Memory B cell (primary cell): ENCODE measurements around the gene ACOT8.

Experiments
- ATAC-seq: fragments of 150-1000 bp; cut with Tn5 transposase; 2 replicates; pipeline ENCODE4 v1.10.0; 2021; ENCODE audit warnings: low read depth, mild to moderate bottlenecking, moderate library complexity
- DNase-seq, 2 donors: peaks; one replicate each; pipeline ENCODE4 v3.0.0; 2022; ENCODE audit warnings: low spot score in 2 of 2
- H3K27ac Mint-ChIP-seq: one replicate; pipeline ENCODE4 v1.8.0; 2022; ENCODE audit warnings: mild to moderate bottlenecking, moderate library complexity, mixed read lengths
- H3K27me3 Mint-ChIP-seq: one replicate; pipeline ENCODE4 v1.8.0; 2022; ENCODE audit warnings: mixed read lengths
- H3K36me3 Mint-ChIP-seq: one replicate; pipeline ENCODE4 v1.8.0; 2022; ENCODE audit warnings: mild to moderate bottlenecking, mixed read lengths
- H3K4me1 Mint-ChIP-seq: one replicate; pipeline ENCODE4 v1.8.0; 2022; ENCODE audit warnings: mixed read lengths
- H3K4me3 Mint-ChIP-seq: one replicate; pipeline ENCODE4 v1.8.0; 2022; ENCODE audit warnings: mild to moderate bottlenecking, moderate library complexity, mixed read lengths
- H3K9me3 Mint-ChIP-seq: one replicate; pipeline ENCODE4 v1.8.0; 2022; ENCODE audit warnings: mixed read lengths

Gene ACOT8

GRCh38 chr20:45892049-45892825 lies 35.0 kb upstream of the ACOT8 start:
- DNase-seq (no peak), ATAC-seq (no peak)
- Mint-ChIP-seq H3K9me3 (no peaks in the 10 kb centered on the region), H3K27ac (peak overlapping the region; percentile 91), H3K36me3 (peaks cover 8% of the 10 kb centered on the region), H3K4me1 (peaks cover 25% of the 10 kb centered on the region), H3K4me3 (peak overlapping the region; percentile 93), H3K27me3 (no peaks in the 10 kb centered on the region)

- Mint-ChIP-seq H3K27me3 (no peaks in the 10 kb centered on the region), H3K36me3 (peaks cover 4% of the 10 kb centered on the region), H3K27ac (peak within 1 kb of the TSS; percentile 91), H3K4me1 (peaks cover 25% of the 10 kb centered on the region), H3K4me3 (peak within 1 kb of the TSS; percentile 93), H3K9me3 (no peaks in the 10 kb centered on the region)
- DNase-seq, result peak; percentile 76 to 82
- peak; percentile 88 for ATAC-seq
Observed at GRCh38 chr20:45890985-45891983, 34.1 kb upstream of the ACOT8 start, which contains the start of the genes CTSA and NEURL2. Gene CTSA, plus strand, starts transcription at chr20:45891335. Its CDS starts 234 bp downstream, at chr20:45891569. Gene NEURL2, minus strand, starts transcription at chr20:45891208. Its CDS starts 217 bp downstream, at chr20:45890991.

DNA sequence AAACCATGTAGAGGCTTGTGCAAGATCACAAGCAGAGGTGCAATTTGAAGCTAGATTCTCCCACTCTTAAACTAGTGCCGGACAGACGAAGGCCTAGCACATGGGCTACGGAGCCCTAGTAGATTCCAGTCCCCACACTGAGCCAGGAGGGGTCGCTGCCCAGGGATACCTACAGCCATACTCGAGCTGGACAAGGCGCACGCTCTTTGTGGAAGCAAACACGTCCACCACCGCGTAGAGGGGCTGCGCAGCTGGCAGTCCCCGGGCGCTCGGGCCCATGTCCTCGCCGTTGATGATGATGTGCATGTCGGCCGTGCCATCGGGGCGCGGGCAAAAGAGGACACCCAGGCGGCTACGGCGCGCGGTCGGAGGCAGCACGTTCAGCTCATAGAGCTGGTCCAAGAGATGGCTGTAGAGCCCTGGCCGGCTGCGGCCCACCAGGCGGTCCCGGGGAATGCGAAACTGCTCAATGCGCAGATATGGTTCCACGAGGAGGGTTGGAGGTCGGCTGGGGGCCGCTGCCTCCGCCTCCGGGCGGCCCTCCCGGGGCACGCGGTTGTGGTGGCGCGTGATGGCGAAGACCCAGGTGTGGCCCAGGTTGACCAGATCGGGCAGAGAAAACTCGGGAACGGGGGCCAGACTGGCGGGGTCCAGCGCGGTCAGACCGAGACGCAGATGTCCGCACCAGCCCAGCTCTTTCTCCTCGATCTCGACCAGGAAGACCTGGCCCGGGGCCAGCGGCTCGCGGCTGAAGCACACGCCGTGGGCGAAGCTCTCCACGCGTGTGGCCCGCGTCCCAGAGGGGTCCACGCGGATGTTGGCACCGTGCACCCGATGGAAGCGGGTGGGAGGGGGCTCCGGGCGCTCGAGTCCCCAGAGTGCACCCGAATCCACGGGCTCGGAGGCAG lies 33.1 kb upstream of the ACOT8 start:
- Mint-ChIP-seq H3K27me3 (no peaks in the 10 kb centered on the region), H3K36me3 (peaks cover 4% of the 10 kb centered on the region), H3K4me3 (peak overlapping the region; percentile 93), H3K27ac (peak overlapping the region; percentile 91), H3K4me1 (peaks cover 25% of the 10 kb centered on the region), H3K9me3 (no peaks in the 10 kb centered on the region)
- peak; percentile 23 for ATAC-seq
- peak in 1 of 2 donors; percentile 50 for DNase-seq

- Mint-ChIP-seq H3K9me3 (no peaks in the 10 kb centered on the region), H3K27me3 (no peaks in the 10 kb centered on the region), H3K27ac (no peak overlapping the region), H3K36me3 (peaks cover 4% of the 10 kb centered on the region), H3K4me3 (no peak overlapping the region), H3K4me1 (peaks cover 27% of the 10 kb centered on the region)
- DNase-seq (no peak), ATAC-seq (no peak)
Observed at GRCh38 chr20:45888681-45889080, 31.5 kb upstream of the ACOT8 start.

- Mint-ChIP-seq H3K4me1 (peaks cover 27% of the 10 kb centered on the region), H3K4me3 (no peak within 1 kb of the TSS), H3K27me3 (no peaks in the 10 kb centered on the region), H3K9me3 (no peaks in the 10 kb centered on the region), H3K36me3 (peaks cover 3% of the 10 kb centered on the region), H3K27ac (no peak within 1 kb of the TSS)
- no peak for ATAC-seq
- DNase-seq, result no peak
Observed at GRCh38 chr20:45887346-45887715, 30.1 kb upstream of the ACOT8 start, which contains the start of gene SPATA25. Gene SPATA25, minus strand, starts transcription at chr20:45887622. Its CDS starts 32 bp downstream, at chr20:45887590.

GRCh38 chr20:45886590-45887345 lies 29.6 kb upstream of the ACOT8 start:
- peaks cover 3% of the 10 kb centered on the region for H3K36me3 Mint-ChIP-seq
- DNase-seq (no peak), ATAC-seq (no peak)
- no peak overlapping the region for H3K27ac Mint-ChIP-seq
- no peaks in the 10 kb centered on the region for H3K27me3 Mint-ChIP-seq
- H3K4me3 Mint-ChIP-seq, result no peak overlapping the region
- no peaks in the 10 kb centered on the region for H3K9me3 Mint-ChIP-seq
- peaks cover 25% of the 10 kb centered on the region for H3K4me1 Mint-ChIP-seq

DNA sequence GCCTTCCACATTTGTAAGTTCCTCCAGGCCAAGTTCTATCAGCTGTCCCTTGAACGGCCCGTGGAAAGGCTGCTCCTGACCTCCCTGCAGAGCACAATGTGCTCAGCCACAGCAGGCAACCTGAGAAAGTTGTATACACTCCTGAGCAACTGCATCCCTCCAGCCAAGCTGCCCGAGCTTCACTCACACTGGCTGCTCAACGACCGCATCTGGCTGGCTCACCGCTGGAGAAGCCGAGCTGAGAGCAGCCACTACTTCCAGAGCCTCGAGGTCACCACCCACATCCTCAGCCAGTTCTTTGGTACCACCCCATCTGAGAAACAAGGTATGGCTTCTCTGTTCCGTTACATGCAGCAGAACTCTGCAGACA lies 25.9 kb upstream of the ACOT8 start:
- ATAC-seq, result no peak
- no peak for DNase-seq
- H3K27ac Mint-ChIP-seq, result no peak overlapping the region

GRCh38 chr20:45882469-45883099 lies 25.4 kb upstream of the ACOT8 start:
- H3K4me3 Mint-ChIP-seq, result peak overlapping the region; percentile 70
- H3K4me1 Mint-ChIP-seq, result peaks cover 24% of the 10 kb centered on the region
- ATAC-seq (no peak), DNase-seq (no peak)
- H3K27ac Mint-ChIP-seq, result peak overlapping the region; percentile 51
- no peaks in the 10 kb centered on the region for H3K9me3 Mint-ChIP-seq
- no peaks in the 10 kb centered on the region for H3K27me3 Mint-ChIP-seq
- peaks cover 3% of the 10 kb centered on the region for H3K36me3 Mint-ChIP-seq

More for the DNA sequence above, 25.9 kb upstream of the ACOT8 start:
- H3K4me3 Mint-ChIP-seq, result no peak overlapping the region
- peaks cover 24% of the 10 kb centered on the region for H3K4me1 Mint-ChIP-seq
- H3K36me3 Mint-ChIP-seq, result peaks cover 3% of the 10 kb centered on the region
- H3K9me3 Mint-ChIP-seq, result no peaks in the 10 kb centered on the region
- H3K27me3 Mint-ChIP-seq, result no peaks in the 10 kb centered on the region

- Mint-ChIP-seq H3K9me3 (no peaks in the 10 kb centered on the region), H3K4me1 (peaks cover 24% of the 10 kb centered on the region), H3K36me3 (peaks cover 5% of the 10 kb centered on the region), H3K27ac (peak within 1 kb of the TSS; percentile 91), H3K27me3 (no peaks in the 10 kb centered on the region), H3K4me3 (peak within 1 kb of the TSS; percentile 86)
- ATAC-seq, result peak; percentile 99
- DNase-seq, result peak; percentile 97 to 99
Observed at GRCh38 chr20:45880988-45881788, 24.0 kb upstream of the ACOT8 start, which contains the start of gene ZSWIM1. Gene ZSWIM1, plus strand, starts transcription at chr20:45881227. Its CDS starts 1,366 bp downstream, at chr20:45882593.

DNA sequence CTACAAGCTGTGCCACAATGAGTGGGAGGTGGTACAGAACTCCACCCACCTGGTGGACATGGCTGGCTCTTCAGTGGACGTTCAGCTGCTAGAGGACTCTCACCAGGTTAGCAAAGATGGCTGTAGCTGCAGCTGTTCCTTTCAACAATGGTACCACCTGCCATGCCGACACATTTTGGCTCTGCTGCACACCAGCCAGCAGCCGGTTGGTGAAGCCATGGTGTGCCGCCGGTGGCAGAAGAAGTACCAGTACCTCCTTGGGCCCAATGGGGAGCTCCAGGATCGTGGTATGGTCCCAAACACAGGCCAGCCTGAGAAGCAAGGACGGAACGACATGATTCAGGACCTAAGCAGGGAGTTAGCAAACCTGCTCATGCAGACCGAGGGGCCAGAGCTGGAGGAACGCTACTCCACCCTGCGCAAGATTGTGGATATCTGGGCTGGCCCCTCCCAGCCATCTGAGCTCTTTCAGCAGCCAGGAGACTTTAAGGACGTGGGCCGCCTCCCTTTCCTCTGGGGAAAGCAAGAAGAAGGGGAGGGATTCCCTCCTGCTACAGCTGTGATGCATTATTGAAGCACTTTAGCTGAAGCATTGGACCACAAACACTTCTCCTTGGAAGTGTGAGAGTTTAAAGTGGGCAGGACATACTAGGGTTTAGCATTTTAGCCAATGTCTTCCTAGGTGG lies 21.0 kb upstream of the ACOT8 start:
- H3K36me3 Mint-ChIP-seq, result peaks cover 3% of the 10 kb centered on the region
- H3K27me3 Mint-ChIP-seq, result no peaks in the 10 kb centered on the region
- DNase-seq, result no peak
- H3K4me3 Mint-ChIP-seq, result no peak overlapping the region
- ATAC-seq, result no peak
- no peaks in the 10 kb centered on the region for H3K9me3 Mint-ChIP-seq
- H3K27ac Mint-ChIP-seq, result no peak overlapping the region
- peaks cover 19% of the 10 kb centered on the region for H3K4me1 Mint-ChIP-seq

DNA sequence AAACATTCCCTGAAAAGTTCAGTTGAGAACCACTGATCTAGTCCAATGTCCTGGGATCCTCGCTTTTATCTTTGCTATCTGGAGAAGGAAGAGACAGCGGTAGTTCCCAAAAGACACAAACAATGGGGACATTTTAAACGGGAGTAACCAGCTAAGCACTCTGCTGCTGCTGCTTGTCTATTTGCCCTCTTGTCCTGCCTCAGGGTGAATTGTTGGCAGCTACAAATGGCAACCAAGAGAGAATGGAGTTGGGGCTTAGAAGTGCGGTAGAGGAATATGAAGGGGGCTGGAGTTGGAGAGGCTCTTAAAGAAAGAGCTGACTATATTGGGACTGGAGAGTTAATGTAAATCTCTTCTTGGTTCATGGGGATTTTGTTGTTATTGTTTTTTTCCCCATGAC lies 17.4 kb upstream of the ACOT8 start:
- Mint-ChIP-seq H3K27me3 (no peaks in the 10 kb centered on the region), H3K36me3 (peaks cover 6% of the 10 kb centered on the region), H3K27ac (no peak overlapping the region), H3K4me3 (no peak overlapping the region), H3K4me1 (peaks cover 2% of the 10 kb centered on the region), H3K9me3 (no peaks in the 10 kb centered on the region)
- DNase-seq (no peak), ATAC-seq (no peak)
